Measurements from ENCODE around the gene ZBTB7C.

The ZBTB7C gene

DNA sequence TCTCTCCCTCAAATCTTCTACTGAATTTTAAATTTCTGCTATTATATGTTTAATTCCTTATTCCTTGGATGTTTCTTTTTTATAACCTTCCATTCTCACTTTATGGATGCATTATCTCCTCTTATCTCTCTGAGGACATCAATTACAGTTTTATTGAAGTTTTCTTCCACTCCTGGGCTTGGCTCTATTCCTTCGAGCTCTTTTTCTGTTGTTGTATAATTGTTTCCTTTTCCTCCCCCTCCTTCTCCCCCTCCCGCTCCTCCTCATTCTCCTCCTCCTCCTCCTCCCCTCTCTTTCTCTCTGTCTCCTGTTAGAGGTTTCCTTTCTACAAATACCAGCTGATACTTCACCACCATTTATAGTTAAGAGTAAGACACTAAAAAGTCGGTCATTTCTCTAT lies 209.8 kb downstream of the ZBTB7C start:
- Histone ChIP-seq H3K9me3 (ENCODE audit: insufficient read depth, low read depth, low read length) (no peaks in the 10 kb centered on the region), H3K36me3 (ENCODE audit: insufficient read depth, low read depth, low read length) (no peaks in the 10 kb centered on the region), H3K4me1 (ENCODE audit: insufficient read depth, low read length) (no peaks in the 10 kb centered on the region), H3K9ac (ENCODE audit: low read depth, low read length) (no peak overlapping the region), H3K27me3 (ENCODE audit: insufficient read depth, low read length) (no peaks in the 10 kb centered on the region; the same call in 1 of the 2 replicates), H3K27ac (ENCODE audit: low read length) (no peak overlapping the region), H3K4me3 (ENCODE audit: low read length) (no peak overlapping the region)

DNA sequence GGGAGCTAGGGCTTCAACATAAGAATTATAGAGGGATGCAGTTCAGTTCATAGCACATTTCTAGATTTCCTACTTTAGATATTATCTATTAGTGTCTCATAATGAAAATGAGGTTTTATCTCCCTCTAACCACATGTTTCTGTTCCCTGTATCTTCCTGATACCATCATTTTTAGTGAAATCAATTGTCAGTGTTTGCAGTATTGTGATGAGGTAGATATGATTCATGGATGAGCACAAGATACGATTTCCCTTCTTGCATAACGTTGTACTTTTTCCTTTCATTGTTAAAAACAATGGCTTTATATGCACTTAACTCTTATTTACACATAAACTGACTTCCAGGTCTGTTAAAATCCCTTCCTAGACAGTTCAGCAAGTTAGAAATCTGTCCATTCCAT lies 211.4 kb downstream of the ZBTB7C start:
- Histone ChIP-seq H3K4me3 (ENCODE audit: low read length) (no peak overlapping the region), H3K36me3 (ENCODE audit: insufficient read depth, low read depth, low read length) (no peaks in the 10 kb centered on the region), H3K4me1 (ENCODE audit: insufficient read depth, low read length) (no peaks in the 10 kb centered on the region), H3K27me3 (ENCODE audit: insufficient read depth, low read length) (no peaks in the 10 kb centered on the region; the same call in 1 of the 2 replicates), H3K27ac (ENCODE audit: low read length) (no peak overlapping the region), H3K9me3 (ENCODE audit: insufficient read depth, low read depth, low read length) (no peaks in the 10 kb centered on the region), H3K9ac (ENCODE audit: low read depth, low read length) (no peak overlapping the region)

DNA sequence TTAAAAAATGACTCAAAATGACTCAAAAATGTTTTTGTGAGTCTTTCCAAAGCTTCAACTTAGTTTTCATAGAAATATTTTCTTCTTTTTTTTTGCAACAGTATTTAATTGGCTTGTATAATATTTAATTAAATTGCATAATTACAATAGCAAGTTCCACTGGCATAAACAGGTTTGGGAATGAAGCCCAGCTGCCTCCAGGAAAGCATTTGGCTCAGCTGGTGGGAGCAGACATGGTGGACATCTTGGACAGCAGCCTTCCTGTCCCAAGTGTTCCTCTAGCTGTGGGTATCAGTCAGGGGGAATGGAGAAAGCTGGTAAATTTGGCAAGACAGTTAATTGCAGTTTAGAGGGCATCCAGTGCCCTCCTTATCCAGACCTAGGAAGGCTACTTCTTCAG lies 213.4 kb downstream of the ZBTB7C start:
- no peaks in the 10 kb centered on the region for H3K9me3 ChIP-seq (ENCODE audit: insufficient read depth, low read depth, low read length)
- no peaks in the 10 kb centered on the region for H3K36me3 ChIP-seq (ENCODE audit: insufficient read depth, low read depth, low read length)
- no peak overlapping the region for H3K9ac ChIP-seq (ENCODE audit: low read depth, low read length)
- H3K27me3 ChIP-seq (ENCODE audit: insufficient read depth, low read length), result no peaks in the 10 kb centered on the region; the same call in 1 of the 2 replicates
- no peaks in the 10 kb centered on the region for H3K4me1 ChIP-seq (ENCODE audit: insufficient read depth, low read length)
- no peak overlapping the region for H3K27ac ChIP-seq (ENCODE audit: low read length)
- H3K4me3 ChIP-seq (ENCODE audit: low read length), result no peak overlapping the region

DNA sequence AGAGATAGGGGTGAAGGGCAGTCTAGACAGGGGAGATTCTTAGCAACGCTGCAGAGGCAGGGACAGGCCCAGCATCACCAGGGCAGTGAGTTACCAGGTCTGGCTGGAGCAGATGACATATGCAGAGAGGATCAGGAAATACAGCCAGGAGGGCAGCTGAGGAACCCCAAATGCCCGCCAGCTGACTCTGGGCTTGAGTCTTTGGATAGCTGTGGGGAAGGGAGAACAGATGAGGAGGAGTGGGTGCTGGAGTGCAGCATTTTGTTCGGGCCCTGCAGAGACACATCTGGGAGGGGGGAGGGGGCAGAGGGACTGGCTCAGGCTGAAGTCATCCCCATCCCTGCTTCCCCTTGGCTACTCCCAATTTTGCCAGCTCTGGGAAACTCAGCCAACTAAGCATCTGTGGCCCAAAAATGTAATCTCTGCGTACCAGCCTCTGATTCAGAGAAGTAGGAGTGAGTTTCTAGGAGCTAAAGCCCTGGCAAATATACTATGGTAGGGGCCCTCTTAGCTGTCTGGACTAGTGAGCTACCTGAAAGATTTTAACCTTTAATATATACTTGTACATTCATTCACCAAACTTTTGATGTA lies 214.5 kb downstream of the ZBTB7C start:
- Histone ChIP-seq H3K27ac (ENCODE audit: low read length) (no peak overlapping the region), H3K9ac (ENCODE audit: low read depth, low read length) (no peak overlapping the region), H3K4me1 (ENCODE audit: insufficient read depth, low read length) (no peaks in the 10 kb centered on the region), H3K4me3 (ENCODE audit: low read length) (no peak overlapping the region), H3K9me3 (ENCODE audit: insufficient read depth, low read depth, low read length) (no peaks in the 10 kb centered on the region), H3K27me3 (ENCODE audit: insufficient read depth, low read length) (no peaks in the 10 kb centered on the region; the same call in 1 of the 2 replicates), H3K36me3 (ENCODE audit: insufficient read depth, low read depth, low read length) (no peaks in the 10 kb centered on the region)

DNA sequence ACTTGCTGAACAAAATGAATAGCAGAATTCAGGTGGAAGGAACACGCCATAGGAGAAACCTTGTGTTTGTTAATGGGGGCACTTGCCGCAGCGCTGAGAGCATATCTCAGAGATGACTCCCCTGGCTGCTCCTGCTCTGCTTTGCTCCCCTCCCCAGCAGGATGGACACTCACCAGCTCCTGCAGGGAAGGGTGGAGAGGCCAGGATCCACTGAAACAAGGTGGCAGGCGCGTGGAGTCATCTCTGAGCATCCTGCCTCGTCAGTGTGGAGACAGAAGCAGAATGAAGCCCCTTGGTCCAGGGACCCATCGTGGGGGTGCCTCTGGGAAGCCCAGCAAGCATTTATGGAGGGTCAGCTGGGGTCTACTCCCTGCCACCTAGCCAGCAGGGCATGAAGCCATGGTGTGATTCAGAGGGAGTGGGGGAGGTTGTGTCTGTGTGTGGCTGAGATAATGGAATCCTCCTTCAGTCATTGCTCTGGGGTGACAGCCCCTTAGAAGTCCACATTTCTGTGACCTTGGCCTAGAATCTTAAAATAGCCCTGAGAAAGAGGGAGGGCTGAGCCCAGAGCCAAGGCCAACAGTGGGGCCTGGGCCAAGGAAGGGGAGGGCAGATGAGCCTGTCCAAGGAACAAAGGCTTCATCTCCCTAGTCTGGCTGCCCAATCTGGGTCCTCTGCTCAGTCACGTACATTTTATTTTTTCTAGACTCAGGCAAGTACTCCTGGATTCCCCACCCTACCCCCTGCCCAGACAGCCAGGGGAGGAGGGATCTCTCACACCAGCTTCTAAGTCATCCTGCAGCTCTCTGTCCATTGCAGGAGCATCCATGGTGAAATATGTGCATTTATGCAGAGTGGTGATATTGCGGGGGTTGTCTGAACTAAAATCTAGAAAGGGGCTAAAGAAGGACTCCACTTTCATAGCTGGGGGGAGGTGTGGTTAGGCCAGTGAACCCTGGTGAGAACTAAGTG lies 215.4 kb downstream of the ZBTB7C start:
- H3K4me1 ChIP-seq (ENCODE audit: insufficient read depth, low read length), result no peaks in the 10 kb centered on the region
- no peak overlapping the region for H3K27ac ChIP-seq (ENCODE audit: low read length)
- H3K4me3 ChIP-seq (ENCODE audit: low read length), result no peak overlapping the region
- H3K27me3 ChIP-seq (ENCODE audit: insufficient read depth, low read length), result no peaks in the 10 kb centered on the region; the same call in 1 of the 2 replicates
- no peaks in the 10 kb centered on the region for H3K36me3 ChIP-seq (ENCODE audit: insufficient read depth, low read depth, low read length)
- H3K9ac ChIP-seq (ENCODE audit: low read depth, low read length), result no peak overlapping the region
- H3K9me3 ChIP-seq (ENCODE audit: insufficient read depth, low read depth, low read length), result no peaks in the 10 kb centered on the region

DNA sequence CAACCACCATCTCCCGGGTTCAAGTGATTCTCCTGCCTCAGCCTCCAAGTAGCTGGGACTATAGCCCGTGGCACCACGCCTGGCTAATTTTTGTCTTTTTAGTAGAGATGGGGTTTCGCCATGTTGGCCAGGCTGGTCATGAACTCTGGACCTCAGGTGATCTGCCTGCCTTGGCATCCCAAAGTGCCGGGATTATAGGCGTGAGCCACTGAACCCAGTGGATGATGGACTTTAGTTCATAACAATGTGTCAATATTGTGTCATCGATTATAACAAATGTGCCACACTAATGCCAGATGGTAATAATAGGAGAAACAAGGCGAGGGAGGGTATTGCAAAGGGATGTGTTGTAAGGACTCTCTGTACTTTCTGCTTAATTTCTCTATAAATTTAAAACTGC lies 216.6 kb downstream of the ZBTB7C start:
- no peak overlapping the region for H3K4me3 ChIP-seq (ENCODE audit: low read length)
- no peaks in the 10 kb centered on the region; the same call in 1 of the 2 replicates for H3K27me3 ChIP-seq (ENCODE audit: insufficient read depth, low read length)
- no peaks in the 10 kb centered on the region for H3K36me3 ChIP-seq (ENCODE audit: insufficient read depth, low read depth, low read length)
- H3K9me3 ChIP-seq (ENCODE audit: insufficient read depth, low read depth, low read length), result no peaks in the 10 kb centered on the region
- H3K9ac ChIP-seq (ENCODE audit: low read depth, low read length), result no peak overlapping the region
- H3K4me1 ChIP-seq (ENCODE audit: insufficient read depth, low read length), result no peaks in the 10 kb centered on the region
- no peak overlapping the region for H3K27ac ChIP-seq (ENCODE audit: low read length)

DNA sequence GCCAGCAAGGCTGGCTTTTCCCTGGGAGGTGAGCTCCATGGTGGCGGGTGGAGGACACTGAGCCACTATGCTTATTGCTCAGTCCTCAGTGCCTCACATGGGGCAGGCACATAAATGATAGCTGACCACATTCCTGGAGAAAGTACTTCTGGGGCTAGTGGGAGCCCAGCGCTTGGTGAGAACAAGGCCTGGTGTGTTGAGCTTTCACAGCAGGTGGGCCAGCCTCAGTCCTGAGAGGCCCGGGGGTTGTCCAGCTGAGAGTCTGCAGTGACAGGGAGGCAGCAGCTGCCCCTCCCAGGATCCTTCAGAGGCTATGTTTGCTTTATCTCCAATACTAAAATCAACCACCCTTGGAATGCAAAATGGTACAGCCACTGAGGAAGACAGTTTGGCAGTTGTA lies 217.7 kb downstream of the ZBTB7C start:
- H3K36me3 ChIP-seq (ENCODE audit: insufficient read depth, low read depth, low read length), result no peaks in the 10 kb centered on the region
- H3K9me3 ChIP-seq (ENCODE audit: insufficient read depth, low read depth, low read length), result no peaks in the 10 kb centered on the region
- no peaks in the 10 kb centered on the region for H3K4me1 ChIP-seq (ENCODE audit: insufficient read depth, low read length)
- no peaks in the 10 kb centered on the region for H3K27me3 ChIP-seq (ENCODE audit: insufficient read depth, low read length)
- no peak overlapping the region for H3K27ac ChIP-seq (ENCODE audit: low read length)
- H3K4me3 ChIP-seq (ENCODE audit: low read length), result no peak overlapping the region
- no peak overlapping the region for H3K9ac ChIP-seq (ENCODE audit: low read depth, low read length)

DNA sequence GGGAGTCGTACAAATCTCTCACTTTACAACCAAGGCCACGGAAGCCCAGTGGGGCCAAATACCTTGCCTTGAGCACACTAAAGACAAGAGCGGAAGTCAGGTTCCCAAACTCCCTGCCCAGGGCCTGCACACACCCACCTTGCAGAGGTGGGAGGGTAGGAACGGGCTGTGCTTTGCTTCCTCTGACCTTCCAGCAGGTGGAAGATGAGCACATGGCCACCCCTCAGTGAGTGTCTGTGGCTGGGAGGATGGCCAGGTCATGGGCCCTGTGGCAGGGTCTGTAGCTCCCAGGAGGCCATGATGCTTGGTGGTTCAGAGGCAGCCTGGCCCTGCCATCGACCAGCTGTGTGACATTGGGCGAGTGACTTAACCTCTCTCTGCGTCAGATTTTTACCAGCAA lies 218.2 kb downstream of the ZBTB7C start:
- Histone ChIP-seq H3K9me3 (ENCODE audit: insufficient read depth, low read depth, low read length) (no peaks in the 10 kb centered on the region), H3K9ac (ENCODE audit: low read depth, low read length) (no peak overlapping the region), H3K27ac (ENCODE audit: low read length) (no peak overlapping the region), H3K4me3 (ENCODE audit: low read length) (no peak overlapping the region), H3K4me1 (ENCODE audit: insufficient read depth, low read length) (no peaks in the 10 kb centered on the region), H3K27me3 (ENCODE audit: insufficient read depth, low read length) (no peaks in the 10 kb centered on the region), H3K36me3 (ENCODE audit: insufficient read depth, low read depth, low read length) (no peaks in the 10 kb centered on the region)

DNA sequence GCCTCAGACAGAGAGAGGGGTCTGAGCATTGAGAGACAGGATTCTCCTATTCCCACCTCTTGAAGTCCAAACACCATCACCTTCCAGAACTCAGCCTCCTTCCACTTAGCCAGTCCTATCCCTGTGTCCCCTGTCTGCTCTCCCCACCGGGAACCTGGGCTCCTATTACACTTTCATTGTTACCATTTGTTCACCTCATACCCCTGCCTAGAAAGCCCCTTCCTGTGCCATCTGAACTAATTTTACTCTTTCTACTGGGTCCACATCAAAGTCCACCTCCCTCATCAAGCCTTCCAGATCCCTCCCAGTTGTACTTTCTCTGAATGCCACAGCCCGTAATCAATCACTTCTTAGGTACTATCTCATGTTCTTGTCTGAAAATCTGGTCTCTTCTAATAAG lies 220.6 kb downstream of the ZBTB7C start:
- no peaks in the 10 kb centered on the region for H3K36me3 ChIP-seq (ENCODE audit: insufficient read depth, low read depth, low read length)
- H3K9ac ChIP-seq (ENCODE audit: low read depth, low read length), result no peak overlapping the region
- H3K27ac ChIP-seq (ENCODE audit: low read length), result no peak overlapping the region
- no peaks in the 10 kb centered on the region for H3K9me3 ChIP-seq (ENCODE audit: insufficient read depth, low read depth, low read length)
- no peaks in the 10 kb centered on the region for H3K27me3 ChIP-seq (ENCODE audit: insufficient read depth, low read length)
- no peaks in the 10 kb centered on the region for H3K4me1 ChIP-seq (ENCODE audit: insufficient read depth, low read length)
- no peak overlapping the region for H3K4me3 ChIP-seq (ENCODE audit: low read length)

DNA sequence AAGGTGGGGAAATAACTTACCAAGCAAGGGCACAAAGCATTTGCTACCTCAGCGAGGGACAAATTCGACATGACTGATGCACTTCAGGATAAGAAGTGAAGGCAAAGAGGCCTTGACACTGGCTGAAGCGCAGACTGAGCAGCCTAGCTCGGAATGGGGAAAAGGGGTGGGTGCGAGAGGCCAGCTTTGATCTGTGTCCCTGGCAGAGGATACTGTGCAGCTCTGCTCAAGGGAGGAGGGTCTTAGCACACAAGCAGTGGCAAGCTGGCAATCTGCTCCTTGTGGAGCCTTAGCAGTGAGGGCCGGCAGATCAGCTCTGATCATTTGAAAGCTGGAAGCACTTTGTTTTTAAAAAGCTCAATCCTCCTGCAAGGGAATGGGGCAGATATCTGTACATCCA lies 222.3 kb downstream of the ZBTB7C start:
- no peaks in the 10 kb centered on the region for H3K36me3 ChIP-seq (ENCODE audit: insufficient read depth, low read depth, low read length)
- H3K4me3 ChIP-seq (ENCODE audit: low read length), result no peak overlapping the region
- no peak overlapping the region for H3K9ac ChIP-seq (ENCODE audit: low read depth, low read length)
- no peaks in the 10 kb centered on the region; the same call in 1 of the 2 replicates for H3K4me1 ChIP-seq (ENCODE audit: insufficient read depth, low read length)
- no peaks in the 10 kb centered on the region for H3K9me3 ChIP-seq (ENCODE audit: insufficient read depth, low read depth, low read length)
- no peak overlapping the region for H3K27ac ChIP-seq (ENCODE audit: low read length)
- H3K27me3 ChIP-seq (ENCODE audit: insufficient read depth, low read length), result no peaks in the 10 kb centered on the region

DNA sequence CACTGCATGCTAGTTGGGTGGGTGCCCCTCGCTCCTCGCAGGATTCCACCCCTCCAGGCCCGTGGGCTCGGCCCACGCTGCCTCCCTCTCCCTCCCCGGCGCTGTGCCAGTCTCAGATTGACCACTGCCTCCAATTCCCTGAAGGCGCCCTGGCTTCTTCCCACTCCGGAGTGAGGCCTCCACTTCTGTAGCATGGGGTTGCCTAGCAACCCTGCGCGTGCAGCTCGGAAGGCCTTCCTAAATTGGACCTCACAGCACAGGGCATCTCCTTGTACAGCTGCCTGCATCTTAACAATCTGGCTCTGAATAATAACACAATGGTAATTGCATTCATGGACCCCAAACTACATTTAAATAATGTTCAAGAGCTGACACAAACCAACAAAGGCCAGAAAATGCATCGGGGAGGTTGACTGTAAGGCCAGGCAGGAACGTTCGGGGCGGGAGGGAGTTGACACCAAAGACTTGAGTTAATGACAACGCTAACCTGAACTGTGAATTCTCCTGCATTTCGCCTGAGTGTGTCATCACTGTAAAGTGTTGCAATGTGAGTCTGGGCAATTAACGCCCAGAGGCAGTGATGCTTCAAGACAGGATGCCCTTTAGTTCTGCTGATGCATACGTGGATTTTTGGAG lies 222.9 kb downstream of the ZBTB7C start:
- Histone ChIP-seq H3K4me1 (ENCODE audit: insufficient read depth, low read length) (peaks cover 4% of the 10 kb centered on the region; the same call in 1 of the 2 replicates), H3K27me3 (ENCODE audit: insufficient read depth, low read length) (no peaks in the 10 kb centered on the region), H3K36me3 (ENCODE audit: insufficient read depth, low read depth, low read length) (no peaks in the 10 kb centered on the region), H3K27ac (ENCODE audit: low read length) (no peak overlapping the region), H3K9me3 (ENCODE audit: insufficient read depth, low read depth, low read length) (no peaks in the 10 kb centered on the region), H3K4me3 (ENCODE audit: low read length) (no peak overlapping the region), H3K9ac (ENCODE audit: low read depth, low read length) (no peak overlapping the region)
